H1 (cell line): Measurements from ENCODE around the gene SLC8B1. TPM values are rescaled to one million over a fixed set of nuclear protein-coding genes. Genes with fewer than 3 reads are reported as not detected.

ENCODE experiments used
- CTCF ChIA-PET: fragments of 300-600 bp; sonication (Branson Sonifier 250); formaldehyde crosslinking; loops from one replicate; lab custom pipeline; 2021; ENCODE audit not compliant: partially characterized antibody; lab: Charles Lee
- POLR2A ChIA-PET: fragments of 300-600 bp; sonication (Branson Sonifier 250); formaldehyde crosslinking; loops from one replicate; lab custom pipeline; 2021; ENCODE audit warnings: inconsistent platforms; ENCODE audit not compliant: partially characterized antibody; lab: Charles Lee
- DNase-seq, 2 experiments: peaks; one replicate each; pipeline versions ENCODE4 v3.0.0 to v3.0.0-alpha.2; 2010 to 2022; ENCODE audit warnings: low spot score in 2 of 2, low read depth in 1 of 2, mixed read lengths in 1 of 2
- FAIRE-seq: peaks from 2 replicates; lab custom pipeline; 2011; peaks lifted over from hg19 to GRCh38; lab: Jason Lieb, UNC
- H2AFZ ChIP-seq: 2 replicates; pipeline ENCODE4 v1.8.1; 2012; ENCODE audit warnings: low read length, inconsistent platforms
- H2AK5ac ChIP-seq: 2 replicates; pipeline ENCODE4 v1.6.1; 2013; ENCODE audit warnings: low read depth, low read length
- H2BK120ac ChIP-seq: replicated peaks from 2 replicates; pipeline ENCODE3; 2013; ENCODE audit warnings: low read depth, low read length, inconsistent platforms
- H2BK12ac ChIP-seq: 2 replicates; pipeline ENCODE4 v1.6.1; 2013; ENCODE audit warnings: low read depth, low read length
- H2BK15ac ChIP-seq: 2 replicates; pipeline ENCODE4 v1.6.1; 2013; ENCODE audit warnings: low read length
- H2BK20ac ChIP-seq: 2 replicates; pipeline ENCODE4 v1.6.1; 2013; ENCODE audit warnings: low read length
- H2BK5ac ChIP-seq: 2 replicates; pipeline ENCODE4 v1.6.1; 2013; ENCODE audit warnings: low read depth, low read length
- H3K14ac ChIP-seq: 2 replicates; pipeline ENCODE4 v1.6.1; 2013; ENCODE audit warnings: inconsistent platforms; ENCODE audit not compliant: insufficient read length
- H3K18ac ChIP-seq: 2 replicates; pipeline ENCODE4 v1.6.1; 2013; ENCODE audit warnings: low read length; ENCODE audit errors: extremely low read depth
- H3K23ac ChIP-seq: 2 replicates; pipeline ENCODE4 v1.6.1; 2013; ENCODE audit warnings: inconsistent platforms; ENCODE audit not compliant: insufficient read length
- H3K23me2 ChIP-seq: 2 replicates; pipeline ENCODE4 v1.6.1; 2013; ENCODE audit warnings: low read depth, low read length
- H3K27ac ChIP-seq: 2 replicates; pipeline ENCODE4 v1.6.1; 2011; ENCODE audit warnings: low read depth, low read length, inconsistent platforms
- H3K27me3 ChIP-seq, 4 experiments: replicated peaks in 1 of 4; 1 replicate in 1 of 4; 2 replicates in 3 of 4; pipeline versions ENCODE4 v1.6.1 to v1.8.1; 2011 to 2013; ENCODE audit warnings: low read length in 3 of 4, mild to moderate bottlenecking in 3 of 4, inconsistent platforms in 2 of 4, mixed read lengths in 2 of 4, moderate library complexity in 1 of 4; ENCODE audit not compliant: control insufficient read depth in 3 of 4, insufficient read depth in 3 of 4; ENCODE audit errors: extremely low read depth in 1 of 4
- H3K36me3 ChIP-seq, 4 experiments: 2 replicates each; pipeline versions ENCODE4 v1.6.1 to v1.8.1; 2011 to 2013; ENCODE audit warnings: mild to moderate bottlenecking in 4 of 4, low read length in 3 of 4, moderate library complexity in 2 of 4, control low read depth in 1 of 4, inconsistent platforms in 1 of 4; ENCODE audit not compliant: insufficient read depth in 4 of 4, control insufficient read depth in 2 of 4
- H3K4ac ChIP-seq: replicated peaks from 2 replicates; pipeline ENCODE3; 2013; ENCODE audit warnings: low read length, low read depth, mixed read lengths, inconsistent platforms; ENCODE audit not compliant: insufficient read length
- H3K4me1 ChIP-seq, 4 experiments: replicated peaks in 1 of 4; 1 replicate in 1 of 4; 2 replicates in 3 of 4; pipeline versions ENCODE4 v1.6.1 to v1.8.1; 2011 to 2013; ENCODE audit warnings: low read length in 3 of 4, inconsistent platforms in 2 of 4, mixed read lengths in 1 of 4; ENCODE audit not compliant: insufficient read depth in 4 of 4, control insufficient read depth in 3 of 4
- H3K4me2 ChIP-seq, 2 experiments: 2 replicates each; pipeline versions ENCODE4 v1.6.1 to v1.8.1; 2011 to 2013; ENCODE audit warnings: low read depth in 2 of 2, low read length in 2 of 2, control low read depth in 1 of 2, inconsistent platforms in 1 of 2, mild to moderate bottlenecking in 1 of 2; ENCODE audit not compliant: insufficient read depth in 1 of 2
- H3K4me3 ChIP-seq, 4 experiments: fragments of 200-600, 300-600 bp in 1 of 4; sonication (generic), shearing (Covaris generic), sonication (Bioruptor Twin) in 1 of 4; 2 replicates each; pipeline versions ENCODE4 v1.5.1 to v1.8.1; 2011 to 2016; ENCODE audit warnings: low read length in 4 of 4, low read depth in 3 of 4, control low read depth in 2 of 4, inconsistent platforms in 2 of 4, mild to moderate bottlenecking in 2 of 4, mixed read lengths in 1 of 4, moderate library complexity in 1 of 4; ENCODE audit not compliant: insufficient read depth in 2 of 4; ENCODE audit errors: extremely low read depth in 1 of 4
- H3K56ac ChIP-seq: replicated peaks from 2 replicates; pipeline ENCODE3; 2013; ENCODE audit warnings: low read depth, mild to moderate bottlenecking, mixed read lengths, low read length, inconsistent platforms; ENCODE audit not compliant: insufficient read length
- H3K79me1 ChIP-seq: 2 replicates; pipeline ENCODE4 v1.6.1; 2013; ENCODE audit warnings: low read depth, low read length, control low read depth
- H3K79me2 ChIP-seq, 2 experiments: 2 replicates each; pipeline versions ENCODE4 v1.6.1 to v1.8.1; 2012 to 2013; ENCODE audit warnings: low read length in 2 of 2, mild to moderate bottlenecking in 2 of 2, inconsistent platforms in 1 of 2; ENCODE audit not compliant: insufficient read depth in 2 of 2, control insufficient read depth in 1 of 2
- H3K9ac ChIP-seq, 4 experiments: replicated peaks in 1 of 4; 1 replicate in 1 of 4; 2 replicates in 3 of 4; pipeline versions ENCODE4 v1.6.1 to v1.8.1; 2011 to 2013; ENCODE audit warnings: low read depth in 3 of 4, low read length in 3 of 4, control low read depth in 2 of 4, mild to moderate bottlenecking in 2 of 4, moderate library complexity in 2 of 4, inconsistent platforms in 1 of 4; ENCODE audit errors: extremely low read depth in 1 of 4
- H3K9me3 ChIP-seq, 2 experiments: 2 replicates each; pipeline versions ENCODE4 v1.6.1 to v1.8.1; 2012 to 2013; ENCODE audit warnings: mild to moderate bottlenecking in 2 of 2, moderate library complexity in 2 of 2, control low read depth in 1 of 2, inconsistent platforms in 1 of 2, low read depth in 1 of 2, low read length in 1 of 2, mixed read lengths in 1 of 2; ENCODE audit not compliant: insufficient read depth in 2 of 2
- H4K20me1 ChIP-seq, 2 experiments: replicated peaks in 1 of 2; 2 replicates each; pipeline versions ENCODE3 to v1.8.1; 2011 to 2013; ENCODE audit warnings: inconsistent platforms in 2 of 2, low read length in 2 of 2, mild to moderate bottlenecking in 1 of 2; ENCODE audit not compliant: insufficient read depth in 2 of 2, control insufficient read depth in 1 of 2
- H4K5ac ChIP-seq: 2 replicates; pipeline ENCODE4 v1.6.1; 2013; ENCODE audit warnings: low read length, low read depth, mixed read lengths, inconsistent platforms; ENCODE audit not compliant: insufficient read length
- H4K8ac ChIP-seq: 2 replicates; pipeline ENCODE4 v1.8.0; 2013; ENCODE audit warnings: mild to moderate bottlenecking, moderate library complexity, low read length, inconsistent platforms; ENCODE audit not compliant: insufficient read depth; ENCODE audit errors: extremely low read depth
- H4K91ac ChIP-seq: replicated peaks from 2 replicates; pipeline ENCODE3; 2013; ENCODE audit warnings: low read length, mixed read lengths, inconsistent platforms; ENCODE audit not compliant: insufficient read length
- SRF ChIP-seq: IDR thresholded peaks from 2 replicates; pipeline ENCODE4 v1.6.1; 2011; ENCODE audit warnings: mild to moderate bottlenecking, low read depth, low read length, moderate library complexity
- YY1 ChIP-seq: IDR thresholded peaks from 2 replicates; pipeline ENCODE4 v1.6.1; 2011; ENCODE audit warnings: low read depth, mild to moderate bottlenecking, low read length
- WGBS, 2 experiments: shearing (Covaris generic) in 1 of 2; methylation state at CpG; one replicate each; pipeline versions ENCODE4 v1.1.6 to v1.1.7; 2013 to 2015; ENCODE audit warnings: low lambda C conversion rate in 2 of 2, mixed read lengths in 2 of 2, inconsistent platforms in 1 of 2, low coverage in 1 of 2, missing lambda C conversion rate in 1 of 2; ENCODE audit not compliant: insufficient replicate concordance in 2 of 2, insufficient coverage in 1 of 2, insufficient read length in 1 of 2; ENCODE audit errors: extremely low coverage in 1 of 2, missing lambda C conversion rate in 1 of 2; 5-methylcytosine and 5-hydroxymethylcytosine counted together
- polyA plus RNA-seq, 7 experiments: library from polyadenylated mRNA; depleted of rRNA in 3 of 7; stranded (reverse) in 5 of 7; unstranded in 2 of 7; fragments of >200 nt in 5 of 7; fragments of 200-250 nt in 2 of 7; gene quantifications; 1 replicate in 5 of 7; 2 replicates in 1 of 7; 4 replicates in 1 of 7; pipeline versions ENCODE4 v1.2.1 to v1.2.3, GENCODE V29; 2011 to 2013; ENCODE audit warnings: missing spikeins in 2 of 7, mixed read lengths in 2 of 7
- total RNA-seq: library from RNA; stranded (reverse); fragmentation: NEBNext Ultra II Directional; extraction: Animal tissue kit (Norgen Biotek cat#: 25700); gene quantifications from 2 replicates; pipeline ENCODE4 v1.2.1, GENCODE V29; 2021

Gene SLC8B1
- total and polyA plus RNA-seq, 2 of the 8 experiments (the other 6 are each of a cell fraction or from before 2014, with no cell fraction given): 11.2 to 19.1 TPM

DNA sequence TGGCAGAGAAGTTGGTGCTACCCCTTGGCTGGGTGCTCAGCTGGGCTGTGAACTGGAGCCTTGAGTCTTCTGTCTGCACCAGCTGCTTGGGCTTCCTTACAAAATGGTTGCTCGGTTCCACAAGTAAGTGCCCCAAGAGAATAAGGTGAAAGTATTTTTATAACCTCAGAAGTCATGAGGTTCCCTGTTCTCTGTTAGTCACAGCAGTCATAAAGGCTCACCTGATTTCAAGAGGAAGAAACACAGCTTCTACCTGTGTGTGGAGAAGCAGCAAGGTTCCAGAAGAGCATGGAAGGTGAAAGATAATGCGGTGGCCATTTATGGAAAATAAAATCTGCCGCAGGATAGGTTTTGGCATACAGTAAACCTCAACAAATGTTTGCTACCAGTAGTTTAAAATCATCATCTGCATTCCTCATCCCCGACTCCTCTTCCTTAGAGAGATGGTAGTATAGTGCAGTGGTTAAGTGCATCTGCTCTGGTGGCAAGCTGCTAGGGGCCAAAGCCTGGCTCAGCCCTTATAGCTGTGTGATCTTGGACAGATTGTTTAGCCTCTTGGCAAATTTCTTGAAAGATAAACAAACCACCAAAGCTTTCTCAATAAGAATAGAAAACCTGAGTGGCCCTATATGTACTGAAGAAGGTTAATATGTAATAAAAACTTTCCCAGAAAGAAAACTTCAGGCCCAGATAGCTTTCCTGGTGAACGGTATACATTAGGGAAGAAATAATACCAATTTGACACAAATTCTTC is 81.2 kb downstream of the SLC8B1 start:
- H3K23ac ChIP-seq: no peak overlapping the region
- no peaks in the 10 kb centered on the region for H3K23me2 ChIP-seq
- H4K20me1 ChIP-seq: no peaks in the 10 kb centered on the region
- no peak overlapping the region for H2BK15ac ChIP-seq
- FAIRE-seq (no peak), DNase-seq (no peak)
- no peaks in the 10 kb centered on the region for H3K9me3 ChIP-seq
- POLR2A ChIA-PET: interaction anchor here (0.7 to 1.4 kb wide), 2 partner anchors 16 to 79 kb away, joined by 3 to 4 read pairs; no protein-coding TSS in a partner anchor
- no peak overlapping the region for H2AFZ ChIP-seq
- no peak overlapping the region for H4K5ac ChIP-seq
- no peaks in the 10 kb centered on the region for H3K27me3 ChIP-seq
- no peak overlapping the region for H2AK5ac ChIP-seq
- no peak overlapping the region for H3K4me2 ChIP-seq
- H3K9ac ChIP-seq: no peak overlapping the region
- H4K8ac ChIP-seq: no peak overlapping the region
- H3K18ac ChIP-seq: no peak overlapping the region
- H2BK120ac ChIP-seq: no peak overlapping the region
- CTCF ChIA-PET: interaction anchor here (1.2 kb wide), 1 partner anchor 17 kb away, joined by 6 read pairs; no protein-coding TSS in a partner anchor
- no peaks in the 10 kb centered on the region for H3K4me1 ChIP-seq
- no peak overlapping the region for H3K4ac ChIP-seq
- no peak overlapping the region for H3K56ac ChIP-seq
- H2BK12ac ChIP-seq: no peak overlapping the region
- no peak overlapping the region for H2BK5ac ChIP-seq
- no peaks in the 10 kb centered on the region for H3K79me2 ChIP-seq
- no peak overlapping the region for H3K4me3 ChIP-seq
- H3K14ac ChIP-seq: no peak overlapping the region
- H3K79me1 ChIP-seq: no peaks in the 10 kb centered on the region
- H2BK20ac ChIP-seq: no peak overlapping the region
- WGBS, 2 experiments: 87% methylated on average over 5 of the region's 5 CpGs; no CpG with 5 or more reads in 1 of the 2 experiments
- H3K27ac ChIP-seq: no peak overlapping the region
- no peak overlapping the region for H4K91ac ChIP-seq
- H3K36me3 ChIP-seq: no peaks in the 10 kb centered on the region
- TF ChIP-seq YY1 (0 out of 2 replicates have a peak, but pooled peaks have one; percentile 23), SRF (no peak)
- TF ChIP-seq, all 59 proteins: peak for 1
